DND-41 (cell line): ENCODE results near the gene PRPF40B.

Experiments
- ATAC-seq: fragments of 200-7000 bp; cut with Tn5 transposase; 3 replicates; pipeline ENCODE4 v1.9.1; 2021; ENCODE audit warnings: low read depth; ENCODE audit not compliant: insufficient read depth
- DNase-seq: peaks from one replicate; pipeline ENCODE4 v3.0.0-alpha.2; 2020
- H2AFZ ChIP-seq: 2 replicates; pipeline ENCODE4 v1.6.0; 2012; ENCODE audit warnings: low read depth, low read length
- H3K27ac ChIP-seq: 2 replicates; pipeline ENCODE4 v1.5.1; 2012; ENCODE audit warnings: low read length, inconsistent platforms
- H3K27me3 ChIP-seq: fragments of 200-600 bp; sonication (generic); 2 replicates; pipeline ENCODE4 v1.6.0; 2012; ENCODE audit warnings: low read length, mild to moderate bottlenecking, inconsistent platforms; ENCODE audit not compliant: insufficient read depth, poor library complexity
- H3K36me3 ChIP-seq: 2 replicates; pipeline ENCODE4 v1.5.1; 2012; ENCODE audit warnings: low read length, inconsistent platforms; ENCODE audit not compliant: insufficient read depth
- H3K4me1 ChIP-seq: 2 replicates; pipeline ENCODE4 v1.5.1; 2012; ENCODE audit warnings: mild to moderate bottlenecking, low read length; ENCODE audit not compliant: insufficient read depth
- H3K4me2 ChIP-seq: 2 replicates; pipeline ENCODE4 v1.6.0; 2012; ENCODE audit warnings: mild to moderate bottlenecking, moderate library complexity, low read length, inconsistent platforms; ENCODE audit not compliant: insufficient read depth
- H3K4me3 ChIP-seq, 2 experiments: fragments of 200-600 bp in 1 of 2; shearing (Covaris generic) in 1 of 2; 2 replicates each; pipeline ENCODE4 v1.5.1; 2012 to 2016; ENCODE audit warnings: inconsistent platforms in 2 of 2, low read length in 2 of 2, mild to moderate bottlenecking in 2 of 2, low read depth in 1 of 2, moderate library complexity in 1 of 2
- H3K79me2 ChIP-seq: 2 replicates; pipeline ENCODE4 v1.6.0; 2012; ENCODE audit warnings: low read length, inconsistent platforms; ENCODE audit not compliant: insufficient read depth
- H3K9ac ChIP-seq: 2 replicates; pipeline ENCODE4 v1.6.0; 2012; ENCODE audit warnings: low read depth, mild to moderate bottlenecking, inconsistent platforms, low read length, moderate library complexity
- H3K9me3 ChIP-seq: 2 replicates; pipeline ENCODE4 v1.5.1; 2012; ENCODE audit warnings: low read length, moderate library complexity, mild to moderate bottlenecking, inconsistent platforms; ENCODE audit not compliant: insufficient read depth, severe bottlenecking
- H4K20me1 ChIP-seq: 2 replicates; pipeline ENCODE4 v1.6.0; 2012; ENCODE audit warnings: low read length; ENCODE audit not compliant: insufficient read depth
- CTCF ChIP-seq: IDR thresholded peaks from 2 replicates; pipeline ENCODE4 v1.5.1; 2012; ENCODE audit warnings: borderline replicate concordance, low read length, moderate library complexity, mild to moderate bottlenecking; ENCODE audit not compliant: poor library complexity, severe bottlenecking; ENCODE audit errors: extremely low read depth
- EZH2 ChIP-seq: IDR thresholded peaks from 3 replicates; pipeline ENCODE4 v1.6.1; 2012; ENCODE audit warnings: borderline replicate concordance, low read depth, mild to moderate bottlenecking, moderate library complexity, low read length, inconsistent platforms; ENCODE audit not compliant: severe bottlenecking

Gene PRPF40B

GRCh38 chr12:49662998-49663843 is 39.9 kb downstream of the PRPF40B start:
- Histone ChIP-seq H3K27me3 (no peaks in the 10 kb centered on the region), H3K79me2 (peaks cover 4% of the 10 kb centered on the region; the same call in 1 of the 2 replicates), H3K36me3 (peaks cover 30% of the 10 kb centered on the region), H3K27ac (peak overlapping the region; percentile 90), H3K9me3 (no peaks in the 10 kb centered on the region), H3K4me2 (peak overlapping the region; percentile 47), H3K4me3 (peak overlapping the region in 1 of 2 experiments; percentile 22; a peak in 1 of 4 replicates), H3K9ac (peak overlapping the region; percentile 45), H4K20me1 (no peaks in the 10 kb centered on the region), H2AFZ (peak overlapping the region; percentile 36; the same call in 1 of the 2 replicates), H3K4me1 (peaks cover 33% of the 10 kb centered on the region)
- DNase-seq, result peak; percentile 94
- TF ChIP-seq CTCF (no peak), EZH2 (no peak)
- ATAC-seq, result peak; percentile 100

GRCh38 chr12:49664167-49664566 is 40.8 kb downstream of the PRPF40B start:
- H3K27ac ChIP-seq, result peak overlapping the region; percentile 90
- no peak for DNase-seq
- no peak for ATAC-seq
- peaks cover 23% of the 10 kb centered on the region for H3K36me3 ChIP-seq
- no peaks in the 10 kb centered on the region for H4K20me1 ChIP-seq
- no peak overlapping the region for H3K9ac ChIP-seq
- H3K79me2 ChIP-seq, result peaks cover 5% of the 10 kb centered on the region; the same call in 1 of the 2 replicates
- H2AFZ ChIP-seq, result no peak overlapping the region
- H3K4me3 ChIP-seq, result no peak overlapping the region
- H3K27me3 ChIP-seq, result no peaks in the 10 kb centered on the region
- H3K4me2 ChIP-seq, result no peak overlapping the region
- peaks cover 33% of the 10 kb centered on the region for H3K4me1 ChIP-seq
- no peaks in the 10 kb centered on the region for H3K9me3 ChIP-seq
- TF ChIP-seq CTCF (no peak), EZH2 (no peak)

GRCh38 chr12:49664591-49665239 is 41.4 kb downstream of the PRPF40B start:
- Histone ChIP-seq H2AFZ (no peak overlapping the region), H3K9ac (no peak overlapping the region), H3K4me2 (no peak overlapping the region), H3K27me3 (no peaks in the 10 kb centered on the region), H3K4me3 (no peak overlapping the region), H3K9me3 (no peaks in the 10 kb centered on the region), H3K27ac (peak overlapping the region; percentile 90), H3K4me1 (peaks cover 35% of the 10 kb centered on the region), H3K36me3 (peaks cover 21% of the 10 kb centered on the region), H3K79me2 (peaks cover 7% of the 10 kb centered on the region), H4K20me1 (no peaks in the 10 kb centered on the region)
- TF ChIP-seq EZH2 (no peak), CTCF (no peak)
- DNase-seq, result no peak
- ATAC-seq, result no peak
